Inferior parietal cortex (tissue), 1 donor: Measurements from ENCODE around the gene AOC2.

Source experiments
- DNase-seq: peaks from one replicate; pipeline ENCODE4 v3.0.0-alpha.2; 2016; ENCODE audit errors: extremely low spot score

AOC2 gene

GRCh38 chr17:42844271-42844670 is at the start of gene AOC2:
Gene AOC2 (plus strand): TSS chr17:42844580. CDS start chr17:42844627, 47 bp downstream.
- DNase-seq: no peak

- no peak for DNase-seq
Observed at GRCh38 chr17:42795061-42795460, 49.3 kb upstream of the AOC2 start.

- no peak for DNase-seq
Observed at GRCh38 chr17:42795465-42795864, 48.9 kb upstream of the AOC2 start.

- no peak for DNase-seq
Observed at GRCh38 chr17:42796066-42796758, 48.2 kb upstream of the AOC2 start.

- no peak for DNase-seq
Observed at GRCh38 chr17:42797067-42798007, 47.0 kb upstream of the AOC2 start.

- no peak for DNase-seq
Observed at GRCh38 chr17:42798011-42798382, 46.4 kb upstream of the AOC2 start.

GRCh38 chr17:42798383-42799380 is 45.7 kb upstream of the AOC2 start, which contains the start of the genes CNTD1 and COA3:
Gene CNTD1 (plus strand): TSS chr17:42798861. CDS start chr17:42799068, 207 bp downstream.
Gene COA3 (minus strand): TSS chr17:42798704. CDS start chr17:42798681, 23 bp downstream.
- DNase-seq: peak; percentile 86

GRCh38 chr17:42803074-42803883 is 41.1 kb upstream of the AOC2 start:
- DNase-seq: no peak

- no peak for DNase-seq
Observed at GRCh38 chr17:42804918-42805367, 39.4 kb upstream of the AOC2 start.

- DNase-seq: no peak
Observed at GRCh38 chr17:42806249-42806648, 38.1 kb upstream of the AOC2 start.

- peak; percentile 61 for DNase-seq
Observed at GRCh38 chr17:42809250-42809649, 35.1 kb upstream of the AOC2 start.

- peak; percentile 13 for DNase-seq
Observed at GRCh38 chr17:42814633-42815399, 29.6 kb upstream of the AOC2 start.

GRCh38 chr17:42817866-42818265 is 26.5 kb upstream of the AOC2 start:
- DNase-seq: no peak

- no peak for DNase-seq
Observed at GRCh38 chr17:42818379-42818778, 26.0 kb upstream of the AOC2 start.

- DNase-seq: no peak
Observed at GRCh38 chr17:42819939-42820535, 24.3 kb upstream of the AOC2 start.

GRCh38 chr17:42821176-42821575 is 23.2 kb upstream of the AOC2 start:
- no peak for DNase-seq

GRCh38 chr17:42827472-42827871 is 16.9 kb upstream of the AOC2 start:
- no peak for DNase-seq

- DNase-seq: no peak
Observed at GRCh38 chr17:42830971-42831370, 13.4 kb upstream of the AOC2 start.

- DNase-seq: no peak
Observed at GRCh38 chr17:42832213-42832933, 12.0 kb upstream of the AOC2 start.
